Smooth muscle cell of the brain vasculature (primary cell): ENCODE data around the gene CASKIN2.

ENCODE experiments used
- DNase-seq: peaks from one replicate; pipeline ENCODE4 v3.0.0-alpha.2; 2012; ENCODE audit warnings: low read depth, low spot score

The CASKIN2 gene

GRCh38 chr17:75504347-75505151, 10.8 kb downstream of the CASKIN2 start:
- DNase-seq = no peak

- DNase-seq = no peak
These were observed 11.4 kb downstream of the CASKIN2 start for GRCh38 chr17:75503976-75504346.

- DNase-seq = no peak
These were observed 11.9 kb downstream of the CASKIN2 start for GRCh38 chr17:75503337-75503950.

- DNase-seq = no peak
These were observed 12.5 kb downstream of the CASKIN2 start for GRCh38 chr17:75502721-75503329.

- DNase-seq = no peak
These were observed 13.1 kb downstream of the CASKIN2 start for GRCh38 chr17:75502072-75502720.

- no peak for DNase-seq
These were observed 13.8 kb downstream of the CASKIN2 start for GRCh38 chr17:75501378-75502071.

GRCh38 chr17:75500419-75501216, 14.7 kb downstream of the CASKIN2 start:
- DNase-seq = no peak

GRCh38 chr17:75499313-75500022, 15.9 kb downstream of the CASKIN2 start:
- no peak for DNase-seq

GRCh38 chr17:75498726-75499213, 16.6 kb downstream of the CASKIN2 start:
- DNase-seq = no peak

GRCh38 chr17:75498039-75498725, 17.2 kb downstream of the CASKIN2 start:
- DNase-seq = no peak

- DNase-seq = no peak
These were observed 19.3 kb downstream of the CASKIN2 start for GRCh38 chr17:75496005-75496404.

GRCh38 chr17:75494326-75494877, 20.9 kb downstream of the CASKIN2 start:
- no peak for DNase-seq

- no peak for DNase-seq
These were observed 21.7 kb downstream of the CASKIN2 start for GRCh38 chr17:75493476-75494129.

- DNase-seq = no peak
These were observed 22.7 kb downstream of the CASKIN2 start for GRCh38 chr17:75492555-75493168.

- no peak for DNase-seq
These were observed 23.7 kb downstream of the CASKIN2 start for GRCh38 chr17:75491680-75492079.

GRCh38 chr17:75490953-75491649, 24.2 kb downstream of the CASKIN2 start:
- no peak for DNase-seq

- DNase-seq = no peak
These were observed 25.1 kb downstream of the CASKIN2 start for GRCh38 chr17:75490173-75490743.
